Measurements from ENCODE around the gene DOCK6. TPM values are rescaled to one million over a fixed set of nuclear protein-coding genes. Genes with fewer than 3 reads are reported as not detected.

The DOCK6 gene
- total RNA-seq, 2 donors from 2014 or later: 93.8 to 111 TPM

DNA sequence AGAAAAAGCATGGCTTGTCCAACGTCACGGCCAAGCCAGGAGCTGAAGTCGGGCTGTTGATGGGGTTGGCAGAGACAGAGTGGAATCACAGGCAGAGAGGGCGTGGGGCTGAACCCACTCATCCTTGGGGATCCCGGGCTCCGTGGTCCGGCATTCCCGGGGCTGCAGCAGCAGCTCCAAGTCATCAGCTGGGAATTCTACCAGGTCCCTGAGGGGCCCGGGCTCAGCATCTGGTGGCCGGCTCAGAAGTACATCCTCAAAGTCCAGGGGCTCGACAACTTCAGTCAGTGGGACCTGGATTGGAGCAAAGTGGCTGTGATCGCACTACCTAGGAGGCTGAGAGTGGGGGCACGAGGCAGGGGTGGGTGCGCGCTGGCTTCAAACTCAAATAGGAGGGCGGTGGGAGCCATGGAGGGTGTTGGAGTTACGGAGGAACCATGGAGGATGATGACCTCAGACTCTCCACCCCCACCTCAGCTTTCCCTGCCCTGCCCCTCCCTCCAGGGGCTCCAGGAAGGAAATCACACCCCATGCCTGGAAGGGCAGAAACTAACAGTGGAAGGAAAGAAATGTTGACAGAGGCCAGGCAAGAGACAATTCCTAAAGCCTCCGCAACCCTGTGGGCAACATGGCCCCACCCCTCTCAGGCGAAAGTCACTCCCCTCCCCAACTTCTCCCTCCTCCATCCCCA, 9.5 kb downstream of the DOCK6 start:
- WGBS, 2 experiments (ENCODE audit: insufficient coverage in 1 of 2, insufficient read length in 1 of 2): 92 to 93% methylated on average over 10 to 17 of the region's 19 CpGs
- H3K9me3 ChIP-seq (ENCODE audit: control insufficient read depth, low read length): no peaks in the 10 kb centered on the region
- no peak overlapping the region for H3K4me3 Mint-ChIP-seq

DNA sequence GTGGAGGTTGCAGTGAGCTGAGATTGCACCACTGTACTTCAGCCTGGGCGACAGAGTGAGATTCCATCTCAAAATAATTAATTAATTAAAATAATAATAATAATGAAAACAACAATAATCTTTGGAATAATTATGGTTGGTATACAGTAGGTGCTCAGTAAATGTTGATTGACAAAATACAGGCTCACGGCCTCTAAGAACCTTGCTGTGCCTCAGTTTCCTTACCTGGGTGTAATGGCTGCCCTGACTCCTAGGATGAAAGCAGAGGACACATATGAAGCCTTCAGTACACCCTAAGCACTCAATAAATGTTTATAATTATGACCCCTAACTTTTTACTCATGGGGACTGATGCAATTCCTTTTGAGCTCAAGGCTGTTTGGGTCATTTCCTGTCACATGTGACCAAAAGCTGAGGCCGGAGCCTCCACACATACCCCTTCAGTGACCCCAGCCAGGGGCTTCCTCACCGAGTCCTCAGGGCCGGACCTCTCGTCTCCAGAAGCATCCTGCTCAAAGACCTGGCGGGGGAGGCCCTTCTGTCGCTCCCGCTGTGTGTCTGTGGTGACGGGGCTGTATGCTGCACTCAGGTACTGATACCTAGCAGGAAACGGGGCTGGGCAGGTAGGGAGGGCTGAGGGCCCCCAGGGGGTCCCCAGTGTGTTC, 10.5 kb downstream of the DOCK6 start:
- WGBS, 2 experiments (ENCODE audit: insufficient coverage in 1 of 2, insufficient read length in 1 of 2): 90 to 95% methylated on average over 5 to 10 of the region's 11 CpGs
- H3K27me3 Mint-ChIP-seq (ENCODE audit: insufficient read depth): no peaks in the 10 kb centered on the region

More for the DNA sequence above, 9.5 kb downstream of the DOCK6 start:
- TF ChIP-seq, protein P1, sequence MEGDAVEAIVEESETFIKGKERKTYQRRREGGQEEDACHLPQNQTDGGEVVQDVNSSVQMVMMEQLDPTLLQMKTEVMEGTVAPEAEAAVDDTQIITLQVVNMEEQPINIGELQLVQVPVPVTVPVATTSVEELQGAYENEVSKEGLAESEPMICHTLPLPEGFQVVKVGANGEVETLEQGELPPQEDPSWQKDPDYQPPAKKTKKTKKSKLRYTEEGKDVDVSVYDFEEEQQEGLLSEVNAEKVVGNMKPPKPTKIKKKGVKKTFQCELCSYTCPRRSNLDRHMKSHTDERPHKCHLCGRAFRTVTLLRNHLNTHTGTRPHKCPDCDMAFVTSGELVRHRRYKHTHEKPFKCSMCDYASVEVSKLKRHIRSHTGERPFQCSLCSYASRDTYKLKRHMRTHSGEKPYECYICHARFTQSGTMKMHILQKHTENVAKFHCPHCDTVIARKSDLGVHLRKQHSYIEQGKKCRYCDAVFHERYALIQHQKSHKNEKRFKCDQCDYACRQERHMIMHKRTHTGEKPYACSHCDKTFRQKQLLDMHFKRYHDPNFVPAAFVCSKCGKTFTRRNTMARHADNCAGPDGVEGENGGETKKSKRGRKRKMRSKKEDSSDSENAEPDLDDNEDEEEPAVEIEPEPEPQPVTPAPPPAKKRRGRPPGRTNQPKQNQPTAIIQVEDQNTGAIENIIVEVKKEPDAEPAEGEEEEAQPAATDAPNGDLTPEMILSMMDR (conservative IDR thresholded peaks at IDR 0.05): no peak
- Mint-ChIP-seq H3K27ac (peak overlapping the region; percentile 58), H3K9me3 (no peaks in the 10 kb centered on the region), H3K36me3 (ENCODE audit: low read depth) (peaks cover 25% of the 10 kb centered on the region), H3K4me1 (no peaks in the 10 kb centered on the region), H3K27me3 (ENCODE audit: insufficient read depth) (no peaks in the 10 kb centered on the region)
- Histone ChIP-seq H3K9ac (ENCODE audit: extremely low read depth, low read length, poor library complexity, severe bottlenecking) (no peak overlapping the region), H3K4me3 (ENCODE audit: low read length) (no peak overlapping the region), H3K36me3 (ENCODE audit: control insufficient read depth, insufficient read depth, low read length) (peaks cover 33% of the 10 kb centered on the region), H3K27me3 (ENCODE audit: control insufficient read depth, insufficient read depth, low read length, poor library complexity, severe bottlenecking) (no peaks in the 10 kb centered on the region), H3K27ac (ENCODE audit: low read depth, low read length) (no peak overlapping the region), H3K4me1 (ENCODE audit: control insufficient read depth, insufficient read depth, low read length) (peaks cover 3% of the 10 kb centered on the region)
- DNase-seq: no peak

DNA sequence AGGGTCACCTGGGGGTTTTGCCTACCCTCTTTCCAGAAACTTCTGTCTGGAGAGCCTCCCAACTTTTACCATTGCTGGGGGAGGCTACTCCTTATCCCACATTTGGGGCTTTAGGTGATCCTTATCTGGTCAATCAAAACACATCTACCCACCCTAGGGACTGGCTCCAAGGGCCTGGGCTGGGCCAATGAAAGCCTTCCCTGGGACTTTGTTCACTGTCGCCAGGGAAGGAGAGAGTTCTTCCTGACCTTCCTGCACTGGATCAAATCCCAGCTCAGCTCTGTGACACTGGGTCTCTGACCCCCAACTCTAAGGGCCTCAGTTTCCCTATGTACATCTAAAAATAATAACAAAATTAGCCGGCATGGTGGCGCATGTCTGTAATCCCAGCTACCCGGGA, 11.1 kb downstream of the DOCK6 start:
- Histone ChIP-seq H3K4me1 (ENCODE audit: control insufficient read depth, insufficient read depth, low read length) (peaks cover 3% of the 10 kb centered on the region), H3K27ac (ENCODE audit: low read depth, low read length) (no peak overlapping the region), H3K9me3 (ENCODE audit: control insufficient read depth, low read length) (no peaks in the 10 kb centered on the region), H3K9ac (ENCODE audit: extremely low read depth, low read length, poor library complexity, severe bottlenecking) (no peak overlapping the region), H3K4me3 (ENCODE audit: low read length) (no peak overlapping the region), H3K36me3 (ENCODE audit: control insufficient read depth, insufficient read depth, low read length) (peaks cover 41% of the 10 kb centered on the region), H3K27me3 (ENCODE audit: control insufficient read depth, insufficient read depth, low read length, poor library complexity, severe bottlenecking) (no peaks in the 10 kb centered on the region)
- Mint-ChIP-seq H3K4me1 (no peaks in the 10 kb centered on the region), H3K27ac (no peak overlapping the region), H3K36me3 (ENCODE audit: low read depth) (peaks cover 38% of the 10 kb centered on the region), H3K9me3 (no peaks in the 10 kb centered on the region), H3K27me3 (ENCODE audit: insufficient read depth) (no peaks in the 10 kb centered on the region), H3K4me3 (no peak overlapping the region)
- 96 to 100% methylated on average over 1 to 4 of the region's 4 CpGs for WGBS, 2 experiments (ENCODE audit: insufficient coverage in 1 of 2, insufficient read length in 1 of 2)
- TF ChIP-seq, protein P1 (conservative IDR thresholded peaks at IDR 0.05): no peak
- DNase-seq: no peak

More for the DNA sequence above, 10.5 kb downstream of the DOCK6 start:
- TF ChIP-seq, protein P1 (conservative IDR thresholded peaks at IDR 0.05): no peak
- Histone ChIP-seq H3K27me3 (ENCODE audit: control insufficient read depth, insufficient read depth, low read length, poor library complexity, severe bottlenecking) (no peaks in the 10 kb centered on the region), H3K4me3 (ENCODE audit: low read length) (no peak overlapping the region), H3K9ac (ENCODE audit: extremely low read depth, low read length, poor library complexity, severe bottlenecking) (no peak overlapping the region), H3K36me3 (ENCODE audit: control insufficient read depth, insufficient read depth, low read length) (peaks cover 41% of the 10 kb centered on the region), H3K9me3 (ENCODE audit: control insufficient read depth, low read length) (no peaks in the 10 kb centered on the region), H3K27ac (ENCODE audit: low read depth, low read length) (no peak overlapping the region), H3K4me1 (ENCODE audit: control insufficient read depth, insufficient read depth, low read length) (peaks cover 3% of the 10 kb centered on the region)
- Mint-ChIP-seq H3K36me3 (ENCODE audit: low read depth) (peaks cover 33% of the 10 kb centered on the region), H3K4me1 (no peaks in the 10 kb centered on the region), H3K9me3 (no peaks in the 10 kb centered on the region), H3K27ac (no peak overlapping the region), H3K4me3 (no peak overlapping the region)
- no peak for DNase-seq

Data from endodermal cell (in vitro differentiated cells).